Gastroesophageal sphincter (tissue), 3 donors: ENCODE results near the gene ZBED4.

ENCODE experiments used
- EP300 ChIP-seq: sonication (generic); formaldehyde crosslinking; IDR thresholded peaks from one replicate; pipeline ENCODE4 v1.6.1; 2017; ENCODE audit warnings: antibody characterized with exemption, mild to moderate bottlenecking
- POLR2A ChIP-seq, 2 donors: fragments of 450-650 bp; IDR thresholded peaks; one replicate each; pipeline ENCODE4 v1.6.1; 2017; ENCODE audit warnings: antibody characterized with exemption in 2 of 2, mild to moderate bottlenecking in 2 of 2, moderate library complexity in 1 of 2
- TF ChIP-seq, protein P1 (sequence below), 4 experiments: fragments of 200-600 bp in 2 of 4; fragments of 450-650 bp in 2 of 4; sonication (generic) in 1 of 4; IDR thresholded peaks; one replicate each; pipeline ENCODE4 v1.5.1; 2017 to 2019; ENCODE audit warnings: antibody characterized with exemption in 4 of 4, mild to moderate bottlenecking in 2 of 4, moderate library complexity in 2 of 4

DNA sequence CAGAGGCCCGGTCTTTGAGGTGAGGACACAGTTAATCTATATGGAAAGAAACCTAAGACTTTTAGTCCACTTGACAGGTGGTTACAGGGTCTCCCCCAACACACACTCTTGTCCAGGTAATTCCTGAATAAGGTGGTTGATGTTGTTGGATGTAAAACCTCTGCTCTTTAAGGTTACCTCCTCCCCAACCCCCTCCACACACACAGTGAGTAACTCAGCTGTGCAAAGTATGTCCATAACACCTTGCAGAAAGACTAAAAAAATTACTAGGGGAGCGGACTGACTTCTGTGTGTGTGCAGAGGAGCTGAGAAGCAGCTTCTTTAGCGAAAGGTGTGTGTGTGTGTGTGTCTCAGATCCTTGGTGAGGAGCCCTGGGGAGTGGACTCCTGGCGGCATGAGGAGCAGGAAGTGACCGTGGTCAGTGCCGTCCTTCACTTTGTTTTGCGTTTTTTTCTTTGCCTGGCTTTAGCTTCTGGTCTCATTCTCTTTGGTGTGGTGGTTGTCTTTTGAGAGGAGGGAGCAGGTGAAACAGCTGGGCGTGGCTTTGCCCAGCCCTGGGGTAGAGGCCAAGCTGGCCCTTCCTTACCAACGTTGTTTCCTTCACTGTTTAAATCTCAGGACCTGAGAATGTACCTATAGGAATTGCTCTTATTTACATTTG is 1.7 kb downstream of the ZBED4 start:
- TF ChIP-seq, protein P1, sequence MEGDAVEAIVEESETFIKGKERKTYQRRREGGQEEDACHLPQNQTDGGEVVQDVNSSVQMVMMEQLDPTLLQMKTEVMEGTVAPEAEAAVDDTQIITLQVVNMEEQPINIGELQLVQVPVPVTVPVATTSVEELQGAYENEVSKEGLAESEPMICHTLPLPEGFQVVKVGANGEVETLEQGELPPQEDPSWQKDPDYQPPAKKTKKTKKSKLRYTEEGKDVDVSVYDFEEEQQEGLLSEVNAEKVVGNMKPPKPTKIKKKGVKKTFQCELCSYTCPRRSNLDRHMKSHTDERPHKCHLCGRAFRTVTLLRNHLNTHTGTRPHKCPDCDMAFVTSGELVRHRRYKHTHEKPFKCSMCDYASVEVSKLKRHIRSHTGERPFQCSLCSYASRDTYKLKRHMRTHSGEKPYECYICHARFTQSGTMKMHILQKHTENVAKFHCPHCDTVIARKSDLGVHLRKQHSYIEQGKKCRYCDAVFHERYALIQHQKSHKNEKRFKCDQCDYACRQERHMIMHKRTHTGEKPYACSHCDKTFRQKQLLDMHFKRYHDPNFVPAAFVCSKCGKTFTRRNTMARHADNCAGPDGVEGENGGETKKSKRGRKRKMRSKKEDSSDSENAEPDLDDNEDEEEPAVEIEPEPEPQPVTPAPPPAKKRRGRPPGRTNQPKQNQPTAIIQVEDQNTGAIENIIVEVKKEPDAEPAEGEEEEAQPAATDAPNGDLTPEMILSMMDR (IDR thresholded peaks at IDR 0.05), result no peak
- TF ChIP-seq EP300, result no peak
- TF ChIP-seq POLR2A (IDR thresholded peaks at IDR 0.05), result no peak
